Measurements from ENCODE around the gene PWP2. TPM values are rescaled to one million over a fixed set of nuclear protein-coding genes. Genes with fewer than 3 reads are reported as not detected.

PWP2 gene
- total RNA-seq, 2 donors from 2014 or later = 9.1 to 9.6 TPM

GRCh38 chr21:44076316-44076715 lies 30.9 kb upstream of the PWP2 start:
- Histone ChIP-seq H3K36me3 (ENCODE audit: control insufficient read depth, insufficient read depth, low read length) (peaks cover 82% of the 10 kb centered on the region), H3K27ac (ENCODE audit: low read depth, low read length) (no peak overlapping the region), H3K4me3 (ENCODE audit: low read length) (no peak overlapping the region), H3K9me3 (ENCODE audit: control insufficient read depth, low read length) (no peaks in the 10 kb centered on the region), H3K4me1 (ENCODE audit: control insufficient read depth, insufficient read depth, low read length) (no peaks in the 10 kb centered on the region), H3K9ac (ENCODE audit: extremely low read depth, low read length, poor library complexity, severe bottlenecking) (no peak overlapping the region), H3K27me3 (ENCODE audit: control insufficient read depth, insufficient read depth, low read length, poor library complexity, severe bottlenecking) (no peaks in the 10 kb centered on the region)
- no peak for TF ChIP-seq CTCF (conservative IDR thresholded peaks at IDR 0.05)
- Mint-ChIP-seq H3K4me1 (peaks cover 4% of the 10 kb centered on the region), H3K4me3 (no peak overlapping the region), H3K9me3 (no peaks in the 10 kb centered on the region), H3K27ac (no peak overlapping the region), H3K36me3 (ENCODE audit: low read depth) (peaks cover 61% of the 10 kb centered on the region), H3K27me3 (ENCODE audit: insufficient read depth) (no peaks in the 10 kb centered on the region)
- DNase-seq = no peak
- whole genome bisulfite sequencing, 2 experiments (ENCODE audit: insufficient coverage in 1 of 2, insufficient read length in 1 of 2) = 91 to 96% methylated on average over 5 of the region's 5 CpGs

GRCh38 chr21:44078411-44078981 lies 28.7 kb upstream of the PWP2 start:
- H3K4me3 Mint-ChIP-seq = no peak overlapping the region
- H3K27me3 Mint-ChIP-seq (ENCODE audit: insufficient read depth) = no peaks in the 10 kb centered on the region
- no peaks in the 10 kb centered on the region for H3K4me1 Mint-ChIP-seq
- TF ChIP-seq CTCF (conservative IDR thresholded peaks at IDR 0.05) = no peak
- H3K4me3 ChIP-seq (ENCODE audit: low read length) = no peak overlapping the region
- no peak overlapping the region for H3K9ac ChIP-seq (ENCODE audit: extremely low read depth, low read length, poor library complexity, severe bottlenecking)
- H3K27ac ChIP-seq (ENCODE audit: low read depth, low read length) = no peak overlapping the region
- H3K9me3 ChIP-seq (ENCODE audit: control insufficient read depth, low read length) = no peaks in the 10 kb centered on the region
- H3K9me3 Mint-ChIP-seq = no peaks in the 10 kb centered on the region
- peaks cover 90% of the 10 kb centered on the region for H3K36me3 ChIP-seq (ENCODE audit: control insufficient read depth, insufficient read depth, low read length)
- DNase-seq = no peak
- H3K4me1 ChIP-seq (ENCODE audit: control insufficient read depth, insufficient read depth, low read length) = no peaks in the 10 kb centered on the region
- H3K36me3 Mint-ChIP-seq (ENCODE audit: low read depth) = peaks cover 76% of the 10 kb centered on the region
- no peaks in the 10 kb centered on the region for H3K27me3 ChIP-seq (ENCODE audit: control insufficient read depth, insufficient read depth, low read length, poor library complexity, severe bottlenecking)
- WGBS, 2 experiments (ENCODE audit: insufficient coverage in 1 of 2, insufficient read length in 1 of 2) = 80 to 88% methylated on average over 4 to 5 of the region's 5 CpGs
- H3K27ac Mint-ChIP-seq = no peak overlapping the region

DNA sequence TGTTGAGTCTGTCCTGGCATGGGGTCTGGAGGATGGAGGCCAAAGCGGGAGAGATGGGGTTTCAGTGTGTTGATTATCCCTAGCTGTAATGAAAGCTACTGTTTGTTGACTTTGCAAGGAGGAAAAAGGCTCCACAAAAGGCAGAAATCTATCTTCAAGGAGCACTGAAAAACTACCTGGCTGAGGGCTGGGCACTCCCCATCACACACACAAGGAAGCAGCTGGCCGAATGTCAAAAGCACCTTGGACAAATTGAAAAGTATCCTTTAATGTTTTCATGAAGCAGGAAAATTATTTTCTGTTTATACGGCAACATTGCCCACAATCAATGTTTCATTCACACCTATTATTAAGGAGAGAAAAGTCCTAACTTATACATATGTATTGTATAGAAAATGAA lies 27.8 kb upstream of the PWP2 start:
- H3K27ac ChIP-seq (ENCODE audit: low read depth, low read length) = no peak overlapping the region
- no peaks in the 10 kb centered on the region for H3K27me3 ChIP-seq (ENCODE audit: control insufficient read depth, insufficient read depth, low read length, poor library complexity, severe bottlenecking)
- H3K4me1 ChIP-seq (ENCODE audit: control insufficient read depth, insufficient read depth, low read length) = no peaks in the 10 kb centered on the region
- Mint-ChIP-seq H3K36me3 (ENCODE audit: low read depth) (peaks cover 73% of the 10 kb centered on the region), H3K4me1 (no peaks in the 10 kb centered on the region), H3K27ac (no peak overlapping the region), H3K9me3 (no peaks in the 10 kb centered on the region), H3K27me3 (ENCODE audit: insufficient read depth) (no peaks in the 10 kb centered on the region), H3K4me3 (no peak overlapping the region)
- 90 to 100% methylated on average over 1 to 2 of the region's 3 CpGs for WGBS, 2 experiments (ENCODE audit: insufficient coverage in 1 of 2, insufficient read length in 1 of 2)
- no peak overlapping the region for H3K9ac ChIP-seq (ENCODE audit: extremely low read depth, low read length, poor library complexity, severe bottlenecking)
- no peak overlapping the region for H3K4me3 ChIP-seq (ENCODE audit: low read length)
- H3K36me3 ChIP-seq (ENCODE audit: control insufficient read depth, insufficient read depth, low read length) = peaks cover 91% of the 10 kb centered on the region
- DNase-seq = no peak
- no peaks in the 10 kb centered on the region for H3K9me3 ChIP-seq (ENCODE audit: control insufficient read depth, low read length)
- TF ChIP-seq CTCF (conservative IDR thresholded peaks at IDR 0.05) = no peak

All from endodermal cell (in vitro differentiated cells).